ENCODE data around the gene OPRD1.

DNA sequence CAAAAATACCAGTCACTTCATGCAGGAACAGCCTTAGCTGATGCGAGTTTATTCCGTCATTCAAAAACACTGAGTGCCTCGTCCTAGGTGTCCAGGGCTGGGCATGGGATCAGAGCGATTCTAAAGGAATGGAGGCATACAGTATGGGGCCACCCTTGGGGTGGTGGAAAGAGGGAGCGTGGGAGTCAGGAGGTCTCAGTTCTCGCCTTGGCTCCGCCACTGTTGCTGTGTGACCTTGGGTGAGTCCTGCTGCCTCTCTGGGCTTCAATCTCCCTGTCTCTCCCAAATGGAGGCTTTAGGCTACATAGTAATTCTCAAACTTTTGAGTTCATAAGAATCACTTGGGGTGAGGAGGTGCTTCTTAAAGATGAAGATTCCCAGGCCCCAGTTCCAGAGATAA is 44.0 kb downstream of the OPRD1 start:
- TF ChIP-seq, protein P1, sequence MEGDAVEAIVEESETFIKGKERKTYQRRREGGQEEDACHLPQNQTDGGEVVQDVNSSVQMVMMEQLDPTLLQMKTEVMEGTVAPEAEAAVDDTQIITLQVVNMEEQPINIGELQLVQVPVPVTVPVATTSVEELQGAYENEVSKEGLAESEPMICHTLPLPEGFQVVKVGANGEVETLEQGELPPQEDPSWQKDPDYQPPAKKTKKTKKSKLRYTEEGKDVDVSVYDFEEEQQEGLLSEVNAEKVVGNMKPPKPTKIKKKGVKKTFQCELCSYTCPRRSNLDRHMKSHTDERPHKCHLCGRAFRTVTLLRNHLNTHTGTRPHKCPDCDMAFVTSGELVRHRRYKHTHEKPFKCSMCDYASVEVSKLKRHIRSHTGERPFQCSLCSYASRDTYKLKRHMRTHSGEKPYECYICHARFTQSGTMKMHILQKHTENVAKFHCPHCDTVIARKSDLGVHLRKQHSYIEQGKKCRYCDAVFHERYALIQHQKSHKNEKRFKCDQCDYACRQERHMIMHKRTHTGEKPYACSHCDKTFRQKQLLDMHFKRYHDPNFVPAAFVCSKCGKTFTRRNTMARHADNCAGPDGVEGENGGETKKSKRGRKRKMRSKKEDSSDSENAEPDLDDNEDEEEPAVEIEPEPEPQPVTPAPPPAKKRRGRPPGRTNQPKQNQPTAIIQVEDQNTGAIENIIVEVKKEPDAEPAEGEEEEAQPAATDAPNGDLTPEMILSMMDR (IDR thresholded peaks at IDR 0.05; ENCODE audit: insufficient read depth, low read length, poor library complexity, severe bottlenecking) = no peak
- no peak for TF ChIP-seq EZH2phosphoT487 (conservative IDR thresholded peaks at IDR 0.05; ENCODE audit: low read length)
